ENCODE measurements around the gene PHF20. TPM values are rescaled to one million over a fixed set of nuclear protein-coding genes. Genes with fewer than 3 reads are reported as not detected.

PHF20 gene
- total and polyA plus RNA-seq, 2 of the 13 experiments (the other 11 are each of a cell fraction or from before 2014, with no cell fraction given) = 22.8 to 34.1 TPM

- TF ChIP-seq THYN1 (CRISPR knock-in tag; IDR thresholded peaks at IDR 0.05; ENCODE audit: borderline replicate concordance, low read depth) (no peak), ZFX (CRISPR knock-in tag; IDR thresholded peaks at IDR 0.05; ENCODE audit: low read depth) (peak; percentile 29; the same call in 1 of the 2 replicates), ZFP90 (CRISPR knock-in tag; IDR thresholded peaks at IDR 0.05; ENCODE audit: borderline replicate concordance) (no peak), MEIS1 (CRISPR knock-in tag; IDR thresholded peaks at IDR 0.05; ENCODE audit: borderline replicate concordance) (0 out of 2 replicates have a peak, but pooled peaks have one; percentile 35), MLX (CRISPR knock-in tag; IDR thresholded peaks at IDR 0.05) (no peak), SRF (IDR thresholded peaks at IDR 0.05; ENCODE audit: low read depth, low read length) (no peak)
- TF ChIP-seq, protein P1, sequence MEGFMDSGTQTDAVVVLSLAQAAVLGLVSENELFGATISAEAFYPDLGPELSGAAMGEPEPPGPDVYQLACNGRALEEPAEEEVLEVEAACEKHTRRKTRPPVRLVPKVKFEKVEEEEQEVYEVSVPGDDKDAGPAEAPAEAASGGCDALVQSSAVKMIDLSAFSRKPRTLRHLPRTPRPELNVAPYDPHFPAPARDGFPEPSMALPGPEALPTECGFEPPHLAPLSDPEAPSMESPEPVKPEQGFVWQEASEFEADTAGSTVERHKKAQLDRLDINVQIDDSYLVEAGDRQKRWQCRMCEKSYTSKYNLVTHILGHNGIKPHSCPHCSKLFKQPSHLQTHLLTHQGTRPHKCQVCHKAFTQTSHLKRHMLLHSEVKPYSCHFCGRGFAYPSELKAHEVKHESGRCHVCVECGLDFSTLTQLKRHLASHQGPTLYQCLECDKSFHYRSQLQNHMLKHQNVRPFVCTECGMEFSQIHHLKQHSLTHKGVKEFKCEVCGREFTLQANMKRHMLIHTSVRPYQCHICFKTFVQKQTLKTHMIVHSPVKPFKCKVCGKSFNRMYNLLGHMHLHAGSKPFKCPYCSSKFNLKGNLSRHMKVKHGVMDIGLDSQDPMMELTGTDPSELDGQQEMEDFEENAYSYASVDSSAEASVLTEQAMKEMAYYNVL (CRISPR knock-in tag; IDR thresholded peaks at IDR 0.05; ENCODE audit: borderline replicate concordance) = peak; percentile 61; the same call in 1 of the 2 replicates
Observed at GRCh38 chr20:35883778-35884540, 112.1 kb downstream of the PHF20 start (continued).

DNA sequence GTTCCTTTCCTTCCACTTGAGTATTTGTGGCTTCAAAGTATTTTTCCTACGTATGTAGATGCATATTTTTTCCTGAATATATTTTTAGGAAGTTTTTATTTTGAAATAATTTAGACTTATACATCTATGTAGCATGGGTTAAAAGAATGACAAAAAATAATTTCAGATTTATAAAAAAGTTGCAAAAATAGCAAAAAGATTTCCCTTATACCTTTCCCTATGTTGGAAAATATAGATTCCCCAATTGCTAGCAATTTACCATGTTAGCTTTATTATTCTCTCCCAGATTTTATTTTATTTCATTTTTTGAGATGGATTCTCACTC, 112.7 kb downstream of the PHF20 start:
- H3K27ac ChIP-seq (ENCODE audit: extremely low read length, insufficient read depth, low read length) = no peak overlapping the region
- no peaks in the 10 kb centered on the region for H3K4me1 ChIP-seq (ENCODE audit: insufficient read depth, low read length)
- H3K36me3 ChIP-seq (replicated peaks in 1 of 2; ENCODE audit: control insufficient read depth in 1 of 2, insufficient read depth in 2 of 2, low read length in 2 of 2) = peaks cover 0 to 4% of the 10 kb centered on the region in 2 experiments; a peak in 2 of 5 replicates
- POLR2A ChIA-PET = interaction anchor here (1.0 to 3.7 kb wide), 3 partner anchors 70 to 142 kb away, joined by 4 to 28 read pairs (median 6); partner anchors contain the start of genes RBM39 and SCAND1
- 38% methylated on average over 1 of the region's 1 CpG for WGBS (ENCODE audit: low lambda C conversion rate)
- H3K9ac ChIP-seq (ENCODE audit: insufficient read depth, low read depth, low read length) = no peak overlapping the region
- H3K4me2 ChIP-seq (ENCODE audit: low read depth, low read length) = no peak overlapping the region
- no peak overlapping the region for H3K4me3 ChIP-seq (replicated peaks in 1 of 3; ENCODE audit: insufficient read depth in 1 of 3, low read depth in 2 of 3, low read length in 3 of 3)
- BruUV-seq (replicated peaks) = no TSS peak
- DNase-seq (ENCODE audit: low spot score) = no peak
- intact Hi-C loops (cut with micrococcal nuclease; ENCODE audit: unreplicated experiment) (loop anchor here (2.0 to 10.0 kb wide), 3 partner anchors 142 to 422 kb away; partner anchors contain the start of genes NFS1, RBM39 and ROMO1), in situ Hi-C loops (cut with HindIII; ENCODE audit: extremely low pct_ligation_motif_present, low pct_unique_long_range_greater_than_20kb) (loop anchor here (5.0 kb wide), 1 partner anchor 142 kb away; the partner anchor contains the start of gene RBM39)
- no peak for FAIRE-seq
- H4K20me1 ChIP-seq (ENCODE audit: insufficient read depth, low read length) = no peaks in the 10 kb centered on the region
- CTCF ChIA-PET (ENCODE audit: low intra/inter-chr PET ratio, low total read pairs) = interaction anchor here (0.6 to 1.8 kb wide), 4 partner anchors 198 to 396 kb away, joined by 3 to 7 read pairs (median 4); no protein-coding TSS in a partner anchor
- H3K27me3 ChIP-seq (ENCODE audit: control insufficient read depth in 1 of 2, insufficient read depth in 2 of 2, low read length in 2 of 2) = no peaks in the 10 kb centered on the region
- H3K79me2 ChIP-seq (ENCODE audit: insufficient read depth, low read length) = no peaks in the 10 kb centered on the region
- no peak for ATAC-seq
- no peaks in the 10 kb centered on the region for H3K9me3 ChIP-seq (ENCODE audit: low read length)
- no peak overlapping the region for H2AFZ ChIP-seq (ENCODE audit: low read length)
- TF ChIP-seq, protein P2, sequence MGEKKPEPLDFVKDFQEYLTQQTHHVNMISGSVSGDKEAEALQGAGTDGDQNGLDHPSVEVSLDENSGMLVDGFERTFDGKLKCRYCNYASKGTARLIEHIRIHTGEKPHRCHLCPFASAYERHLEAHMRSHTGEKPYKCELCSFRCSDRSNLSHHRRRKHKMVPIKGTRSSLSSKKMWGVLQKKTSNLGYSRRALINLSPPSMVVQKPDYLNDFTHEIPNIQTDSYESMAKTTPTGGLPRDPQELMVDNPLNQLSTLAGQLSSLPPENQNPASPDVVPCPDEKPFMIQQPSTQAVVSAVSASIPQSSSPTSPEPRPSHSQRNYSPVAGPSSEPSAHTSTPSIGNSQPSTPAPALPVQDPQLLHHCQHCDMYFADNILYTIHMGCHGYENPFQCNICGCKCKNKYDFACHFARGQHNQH (CRISPR knock-in tag; IDR thresholded peaks at IDR 0.05) = 0 out of 2 replicates have a peak, but pooled peaks have one; percentile 3
- TF ChIP-seq ZNF18 (CRISPR knock-in tag; IDR thresholded peaks at IDR 0.05; ENCODE audit: insufficient replicate concordance) (no peak), ZNF83 (CRISPR knock-in tag; IDR thresholded peaks at IDR 0.05; ENCODE audit: borderline replicate concordance) (no peak), ZBTB7B (CRISPR knock-in tag; IDR thresholded peaks at IDR 0.05) (no peak), CAMTA2 (CRISPR knock-in tag; IDR thresholded peaks at IDR 0.05; ENCODE audit: borderline replicate concordance) (no peak), ASH2L (IDR thresholded peaks at IDR 0.05; ENCODE audit: insufficient read length, low read depth, low read length) (peak; percentile 8), ZKSCAN8 (CRISPR knock-in tag; IDR thresholded peaks at IDR 0.05; ENCODE audit: borderline replicate concordance) (no peak), PAF1 (CRISPR knock-in tag; IDR thresholded peaks at IDR 0.05) (no peak), KDM5B (CRISPR knock-in tag; IDR thresholded peaks at IDR 0.05; ENCODE audit: borderline replicate concordance) (0 out of 2 replicates have a peak, but pooled peaks have one; percentile 1)
